ENCODE measurements around the gene LCP2. TPM values are rescaled to one million over a fixed set of nuclear protein-coding genes. Genes with fewer than 3 reads are reported as not detected.

LCP2 gene
- total RNA-seq, 1 donor from 2014 or later: 0.09 TPM

- no peaks in the 10 kb centered on the region for H3K9me3 Mint-ChIP-seq (ENCODE audit: unreplicated experiment)
- H3K79me2 ChIP-seq (ENCODE audit: insufficient read depth, low read length): no peaks in the 10 kb centered on the region
- no peak overlapping the region for H2AFZ ChIP-seq (ENCODE audit: low read depth, low read length)
- DNase-seq (ENCODE audit: low read depth): no peak
- TF ChIP-seq EZH2 (IDR thresholded peaks at IDR 0.05; ENCODE audit: insufficient read depth, low read length): no peak
- H3K36me3 Mint-ChIP-seq (ENCODE audit: low read depth, unreplicated experiment): no peaks in the 10 kb centered on the region
- H4K20me1 ChIP-seq (ENCODE audit: insufficient read depth, low read length): no peaks in the 10 kb centered on the region
- no peaks in the 10 kb centered on the region for H3K9me3 ChIP-seq (ENCODE audit: insufficient read depth, low read depth, low read length)
- no peak overlapping the region for H3K9ac ChIP-seq (ENCODE audit: low read length)
- no peak overlapping the region for H3K4me2 ChIP-seq (ENCODE audit: low read length)
- no peaks in the 10 kb centered on the region for H3K36me3 ChIP-seq (ENCODE audit: insufficient read depth, low read length)
- no peak overlapping the region for H3K27ac ChIP-seq (ENCODE audit: low read depth, low read length)
- H3K27ac Mint-ChIP-seq (ENCODE audit: unreplicated experiment): no peak overlapping the region
- peaks cover 10% of the 10 kb centered on the region for H3K4me1 Mint-ChIP-seq (ENCODE audit: low read depth, unreplicated experiment)
- peaks cover 10% of the 10 kb centered on the region for H3K27me3 Mint-ChIP-seq (ENCODE audit: low read depth, unreplicated experiment)
- no peaks in the 10 kb centered on the region for H3K27me3 ChIP-seq (ENCODE audit: insufficient read depth, low read length)
- H3K4me3 ChIP-seq (ENCODE audit: insufficient read depth, low read depth, low read length): no peak overlapping the region
- H3K4me3 Mint-ChIP-seq (ENCODE audit: unreplicated experiment): no peak overlapping the region
- no peaks in the 10 kb centered on the region for H3K4me1 ChIP-seq (ENCODE audit: insufficient read depth, low read length)
- FAIRE-seq: no peak
Observed at GRCh38 chr5:170301149-170301548, 3.6 kb upstream of the LCP2 start.

GRCh38 chr5:170300361-170301013 is 2.9 kb upstream of the LCP2 start:
- Mint-ChIP-seq H3K4me1 (ENCODE audit: low read depth, unreplicated experiment) (peaks cover 6% of the 10 kb centered on the region), H3K27me3 (ENCODE audit: low read depth, unreplicated experiment) (peaks cover 16% of the 10 kb centered on the region), H3K9me3 (ENCODE audit: unreplicated experiment) (no peaks in the 10 kb centered on the region), H3K27ac (ENCODE audit: unreplicated experiment) (no peak overlapping the region), H3K36me3 (ENCODE audit: low read depth, unreplicated experiment) (no peaks in the 10 kb centered on the region), H3K4me3 (ENCODE audit: unreplicated experiment) (no peak overlapping the region)
- TF ChIP-seq CTCF (IDR thresholded peaks at IDR 0.05; ENCODE audit: insufficient read depth, low read depth, low read length) (no peak), EZH2 (IDR thresholded peaks at IDR 0.05; ENCODE audit: insufficient read depth, low read length) (no peak)
- Histone ChIP-seq H3K79me2 (ENCODE audit: insufficient read depth, low read length) (no peaks in the 10 kb centered on the region), H3K9ac (ENCODE audit: low read length) (no peak overlapping the region), H3K4me2 (ENCODE audit: low read length) (no peak overlapping the region), H3K36me3 (ENCODE audit: insufficient read depth, low read length) (no peaks in the 10 kb centered on the region), H3K9me3 (ENCODE audit: insufficient read depth, low read depth, low read length) (no peaks in the 10 kb centered on the region), H2AFZ (ENCODE audit: low read depth, low read length) (no peak overlapping the region), H3K4me3 (ENCODE audit: insufficient read depth, low read depth, low read length) (no peak overlapping the region), H3K27ac (ENCODE audit: low read depth, low read length) (no peak overlapping the region), H3K4me1 (ENCODE audit: insufficient read depth, low read length) (no peaks in the 10 kb centered on the region), H3K27me3 (ENCODE audit: insufficient read depth, low read length) (no peaks in the 10 kb centered on the region), H4K20me1 (ENCODE audit: insufficient read depth, low read length) (no peaks in the 10 kb centered on the region)
- FAIRE-seq (no peak), DNase-seq (ENCODE audit: low read depth) (no peak)

GRCh38 chr5:170296935-170297588 is 515 bp downstream of the LCP2 start:
- Histone ChIP-seq H3K9ac (ENCODE audit: low read length) (no peak overlapping the region), H4K20me1 (ENCODE audit: insufficient read depth, low read length) (no peaks in the 10 kb centered on the region), H3K4me2 (ENCODE audit: low read length) (no peak overlapping the region), H3K4me1 (ENCODE audit: insufficient read depth, low read length) (no peaks in the 10 kb centered on the region), H3K27ac (ENCODE audit: low read depth, low read length) (no peak overlapping the region), H3K4me3 (ENCODE audit: insufficient read depth, low read depth, low read length) (no peak overlapping the region), H3K9me3 (ENCODE audit: insufficient read depth, low read depth, low read length) (no peaks in the 10 kb centered on the region), H3K79me2 (ENCODE audit: insufficient read depth, low read length) (no peaks in the 10 kb centered on the region), H3K36me3 (ENCODE audit: insufficient read depth, low read length) (no peaks in the 10 kb centered on the region), H3K27me3 (ENCODE audit: insufficient read depth, low read length) (no peaks in the 10 kb centered on the region), H2AFZ (ENCODE audit: low read depth, low read length) (no peak overlapping the region)
- Mint-ChIP-seq H3K27ac (ENCODE audit: unreplicated experiment) (no peak overlapping the region), H3K4me1 (ENCODE audit: low read depth, unreplicated experiment) (peaks cover 6% of the 10 kb centered on the region), H3K36me3 (ENCODE audit: low read depth, unreplicated experiment) (no peaks in the 10 kb centered on the region), H3K4me3 (ENCODE audit: unreplicated experiment) (no peak overlapping the region), H3K27me3 (ENCODE audit: low read depth, unreplicated experiment) (peaks cover 25% of the 10 kb centered on the region), H3K9me3 (ENCODE audit: unreplicated experiment) (peaks cover 4% of the 10 kb centered on the region)
- FAIRE-seq (no peak), DNase-seq (ENCODE audit: low read depth) (no peak)
- TF ChIP-seq EZH2 (IDR thresholded peaks at IDR 0.05; ENCODE audit: insufficient read depth, low read length): no peak
- TF ChIP-seq CTCF (IDR thresholded peaks at IDR 0.05; ENCODE audit: insufficient read depth, low read depth, low read length): no peak
